HCT116 (cell line): ENCODE data around the gene DOHH. TPM values are rescaled to one million over a fixed set of nuclear protein-coding genes. Genes with fewer than 3 reads are reported as not detected.

Source experiments
- ATAC-seq: fragments of 200-7000 bp; cut with Tn5 transposase; 2 replicates; pipeline ENCODE4 v1.9.1; 2020; ENCODE audit warnings: mild to moderate bottlenecking, moderate library complexity
- BruUV-seq: library from RNA; stranded (reverse); fragments of 400-500 nt; replicated peaks from 2 replicates; lab custom pipeline; 2021; lab: Mats Ljungman, UMichigan
- CTCF ChIA-PET: fragments of 300-600 bp; sonication (Branson Sonifier 250); formaldehyde crosslinking; loops from one replicate; lab custom pipeline; 2021; ENCODE audit warnings: antibody characterized with exemption; lab: Charles Lee
- POLR2A ChIA-PET: fragments of 300-600, 350-600 bp; sonication (Branson Sonifier 250); formaldehyde crosslinking; loops from one replicate; lab custom pipeline; 2021; ENCODE audit warnings: antibody characterized with exemption; lab: Charles Lee
- RAD21 ChIA-PET, 2 experiments: fragments of 300-600 bp; sonication (Branson Sonifier 250); formaldehyde crosslinking; loops; one replicate each; lab custom pipeline; 2023; ENCODE audit warnings: low total read pairs in 2 of 2; ENCODE audit not compliant: uncharacterized antibody in 2 of 2, unreplicated experiment in 2 of 2, low non-redundant PET in 1 of 2; lab: Charles Lee
- DNase-seq: peaks from one replicate; pipeline ENCODE4 v3.0.0-alpha.2; 2010; ENCODE audit warnings: low read depth, low spot score
- H2AFZ ChIP-seq: fragments of 200-600 bp; shearing (Covaris generic), sonication (generic); 2 replicates; pipeline ENCODE4 v1.6.1; 2017; ENCODE audit warnings: low read depth, mixed run types, mixed read lengths, antibody characterized with exemption, low read length; ENCODE audit not compliant: poor library complexity, severe bottlenecking
- H3K27ac ChIP-seq: 2 replicates; pipeline ENCODE4 v1.5.1; 2012; ENCODE audit warnings: low read depth, low read length
- H3K27me3 ChIP-seq: fragments of 200-600 bp; sonication (generic); 2 replicates; pipeline ENCODE4 v1.6.1; 2016; ENCODE audit warnings: mixed run types, low read length, mixed read lengths; ENCODE audit not compliant: insufficient read depth
- H3K36me3 ChIP-seq, 2 experiments: fragments of 200-500 bp in 1 of 2; fragments of 200-600 bp in 1 of 2; sonication (Bioruptor generic) in 1 of 2; sonication (generic) in 1 of 2; 2 replicates each; pipeline versions ENCODE4 v1.5.1 to v1.6.1; 2014 to 2016; ENCODE audit warnings: low read length in 2 of 2, inconsistent platforms in 1 of 2, mixed read lengths in 1 of 2, mixed run types in 1 of 2; ENCODE audit not compliant: insufficient read depth in 2 of 2, control insufficient read depth in 1 of 2
- H3K4me1 ChIP-seq, 2 experiments: fragments of 200-600 bp in 1 of 2; sonication (generic) in 1 of 2; 2 replicates each; pipeline versions ENCODE4 v1.5.1 to v1.6.1; 2012 to 2017; ENCODE audit warnings: low read length in 2 of 2, inconsistent platforms in 1 of 2, mild to moderate bottlenecking in 1 of 2, mixed read lengths in 1 of 2, mixed run types in 1 of 2, moderate library complexity in 1 of 2; ENCODE audit not compliant: insufficient read depth in 2 of 2, control insufficient read depth in 1 of 2
- H3K4me2 ChIP-seq: fragments of 200-600 bp; sonication (generic); 2 replicates; pipeline ENCODE4 v1.6.1; 2017; ENCODE audit warnings: mixed run types, low read length, mixed read lengths
- H3K4me3 ChIP-seq, 2 experiments: fragments of 200-600 bp in 1 of 2; sonication (generic) in 1 of 2; replicated peaks in 1 of 2; 2 replicates each; pipeline ENCODE4 v1.5.1; 2011 to 2016; ENCODE audit warnings: low read length in 2 of 2, control low read depth in 1 of 2, low read depth in 1 of 2, mild to moderate bottlenecking in 1 of 2, mixed read lengths in 1 of 2, mixed run types in 1 of 2
- H3K79me2 ChIP-seq: fragments of 200-600 bp; sonication (generic); 2 replicates; pipeline ENCODE4 v1.6.1; 2017; ENCODE audit warnings: mild to moderate bottlenecking, mixed run types, low read length, moderate library complexity, mixed read lengths; ENCODE audit not compliant: insufficient read depth
- H3K9ac ChIP-seq: fragments of 200-600 bp; sonication (generic); 2 replicates; pipeline ENCODE4 v1.6.1; 2016; ENCODE audit warnings: low read length, mixed read lengths
- H3K9me2 ChIP-seq: fragments of 200-600 bp; sonication (generic), shearing (Covaris generic); 2 replicates; pipeline ENCODE4 v1.6.1; 2017; ENCODE audit warnings: mixed run types, mild to moderate bottlenecking, moderate library complexity; ENCODE audit not compliant: insufficient read depth
- H3K9me3 ChIP-seq, 2 experiments: fragments of 200-500 bp in 1 of 2; fragments of 200-600 bp in 1 of 2; sonication (Bioruptor generic) in 1 of 2; sonication (generic) in 1 of 2; 2 replicates each; pipeline ENCODE4 v1.6.1; 2014 to 2017; ENCODE audit warnings: low read length in 2 of 2, mixed read lengths in 2 of 2, inconsistent platforms in 1 of 2, low read depth in 1 of 2, mild to moderate bottlenecking in 1 of 2, mixed run types in 1 of 2, moderate library complexity in 1 of 2; ENCODE audit not compliant: control insufficient read depth in 1 of 2, insufficient read depth in 1 of 2
- H4K20me1 ChIP-seq: fragments of 200-600 bp; sonication (generic), shearing (Covaris generic); 2 replicates; pipeline ENCODE4 v1.6.1; 2017; ENCODE audit warnings: mixed run types, mild to moderate bottlenecking, moderate library complexity; ENCODE audit not compliant: insufficient read depth
- EZH2 ChIP-seq: fragments of 200-600 bp; sonication (generic); IDR thresholded peaks from 2 replicates; pipeline ENCODE4 v1.6.1; 2017; ENCODE audit warnings: antibody characterized with exemption, mixed run types
- EZH2phosphoT487 ChIP-seq: fragments of 200-600 bp; IDR thresholded peaks from 2 replicates; pipeline ENCODE4 v1.6.1; 2018; ENCODE audit warnings: antibody characterized with exemption, borderline replicate concordance
- JUND ChIP-seq: IDR thresholded peaks from 2 replicates; pipeline ENCODE4 v1.6.1; 2012
- RAD21 ChIP-seq: IDR thresholded peaks from 2 replicates; pipeline ENCODE4 v1.6.1; 2012; ENCODE audit warnings: low read depth, mild to moderate bottlenecking
- REST ChIP-seq: IDR thresholded peaks from 2 replicates; pipeline ENCODE4 v1.6.1; 2012; ENCODE audit warnings: low read depth
- YY1 ChIP-seq: IDR thresholded peaks from 2 replicates; pipeline ENCODE4 v1.6.1; 2011; ENCODE audit warnings: low read length, low read depth, moderate library complexity, mild to moderate bottlenecking; ENCODE audit not compliant: insufficient replicate concordance; ENCODE audit errors: extremely low read depth
- ZBTB33 ChIP-seq: IDR thresholded peaks from 2 replicates; pipeline ENCODE4 v1.6.1; 2011; ENCODE audit warnings: mild to moderate bottlenecking, low read length, moderate library complexity; ENCODE audit not compliant: insufficient replicate concordance; ENCODE audit errors: extremely low read depth
- intact Hi-C: fragments of 100-400 bp; cut with micrococcal nuclease; formaldehyde crosslinking; loops from 2 replicates; pipeline ENCODE4 v1.10.0; 2022
- total RNA-seq: library from RNA; stranded (reverse); gene quantifications from one replicate; pipeline ENCODE4 v1.2.1, GENCODE V29; 2021; ENCODE audit not compliant: unreplicated experiment
- TF ChIP-seq, protein P1 (sequence below): IDR thresholded peaks from 2 replicates; pipeline ENCODE4 v1.6.1; 2012

Gene DOHH
- total RNA-seq, 1 experiment from 2014 or later: 20.9 TPM

DNA sequence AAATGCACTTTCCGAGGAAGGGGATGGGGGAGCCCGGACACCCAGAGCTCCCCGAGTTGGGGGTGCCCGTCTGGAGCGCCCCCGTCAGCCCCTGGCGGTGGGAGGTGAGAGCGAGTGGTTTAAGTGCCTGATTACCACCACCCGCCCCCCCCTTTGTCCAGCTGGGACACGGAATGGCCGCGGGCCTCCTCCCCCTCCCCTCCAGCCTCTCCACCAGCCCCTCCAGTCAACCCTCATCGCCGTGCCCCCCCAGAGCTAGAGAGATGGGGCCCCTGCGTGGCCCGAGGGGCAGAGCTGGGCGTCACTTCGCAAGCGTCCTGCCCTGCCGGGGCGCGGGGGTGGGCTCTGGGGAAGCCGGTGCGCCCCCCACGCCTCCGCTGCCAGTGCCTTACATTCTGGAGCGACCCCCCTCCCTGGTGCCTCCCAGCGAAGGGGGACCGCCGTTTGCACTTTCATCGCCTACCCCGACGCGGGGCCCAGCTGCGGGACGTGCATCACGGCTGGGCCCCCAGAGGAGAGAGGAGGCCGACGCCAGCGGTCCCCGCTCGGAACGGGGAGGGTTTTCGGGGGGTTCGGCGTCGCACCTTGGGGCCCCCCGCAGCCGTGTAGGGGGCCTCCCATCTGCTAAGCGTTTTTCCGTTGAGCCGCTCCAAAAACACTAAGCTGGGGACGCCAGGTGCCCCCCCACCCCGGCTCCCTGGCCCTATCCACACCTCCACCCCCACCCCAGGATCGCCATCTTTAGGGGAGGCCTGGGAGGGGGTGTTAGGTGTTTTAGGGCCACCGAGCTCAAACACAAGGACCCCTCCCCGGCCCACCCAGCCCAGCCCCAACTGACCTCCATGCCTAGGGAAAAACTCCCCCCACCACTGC is 36.5 kb downstream of the DOHH start:
- DNase-seq: no peak
- CTCF ChIA-PET: no interaction called here
- RAD21 ChIA-PET: no interaction called here
- H3K27me3 ChIP-seq: no peaks in the 10 kb centered on the region
- no peak overlapping the region for H3K27ac ChIP-seq
- no peak overlapping the region for H3K4me3 ChIP-seq
- H2AFZ ChIP-seq: no peak overlapping the region
- H3K4me1 ChIP-seq: no peaks in the 10 kb centered on the region
- peaks cover 6 to 8% of the 10 kb centered on the region in 2 experiments; a peak in 3 of 4 replicates for H3K36me3 ChIP-seq
- BruUV-seq: no TSS peak
- no peaks in the 10 kb centered on the region for H3K79me2 ChIP-seq
- H3K9me2 ChIP-seq: no peaks in the 10 kb centered on the region
- no peak overlapping the region for H3K4me2 ChIP-seq
- TF ChIP-seq EZH2 (no peak), YY1 (no peak), RAD21 (no peak), EZH2phosphoT487 (no peak), REST (no peak), JUND (no peak), ZBTB33 (no peak)
- TF ChIP-seq, protein P1, sequence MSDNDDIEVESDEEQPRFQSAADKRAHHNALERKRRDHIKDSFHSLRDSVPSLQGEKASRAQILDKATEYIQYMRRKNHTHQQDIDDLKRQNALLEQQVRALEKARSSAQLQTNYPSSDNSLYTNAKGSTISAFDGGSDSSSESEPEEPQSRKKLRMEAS: no peak
- no peaks in the 10 kb centered on the region; a peak in 1 of 4 replicates for H3K9me3 ChIP-seq
- H3K9ac ChIP-seq: no peak overlapping the region
- no peak for ATAC-seq
- no peaks in the 10 kb centered on the region for H4K20me1 ChIP-seq
- intact Hi-C loops: no loop called here
- POLR2A ChIA-PET: no interaction called here
